Astrocyte (in vitro differentiated cells and primary cell): ENCODE measurements around the gene GSTCD. TPM values are rescaled to one million over a fixed set of nuclear protein-coding genes. Genes with fewer than 3 reads are reported as not detected.

Experiments
- DNase-seq: peaks from one replicate; pipeline ENCODE4 v3.0.0-alpha.2; 2010; ENCODE audit warnings: low read depth
- FAIRE-seq: peaks from 2 replicates; lab custom pipeline; 2011; peaks lifted over from hg19 to GRCh38; lab: Jason Lieb, UNC
- H2AFZ ChIP-seq: 2 replicates; pipeline ENCODE4 v1.6.0; 2012; ENCODE audit warnings: low read depth, low read length, inconsistent platforms
- H3K27ac ChIP-seq: 2 replicates; pipeline ENCODE4 v1.5.1; 2011; ENCODE audit warnings: low read depth, low read length, inconsistent platforms
- H3K27me3 ChIP-seq: 2 replicates; pipeline ENCODE4 v1.6.0; 2011; ENCODE audit warnings: low read length, inconsistent platforms; ENCODE audit not compliant: insufficient read depth
- H3K36me3 ChIP-seq: 2 replicates; pipeline ENCODE4 v1.5.1; 2011; ENCODE audit warnings: low read length, inconsistent platforms; ENCODE audit not compliant: insufficient read depth
- H3K4me1 ChIP-seq: 2 replicates; pipeline ENCODE4 v1.5.1; 2011; ENCODE audit warnings: low read length, inconsistent platforms; ENCODE audit not compliant: insufficient read depth
- H3K4me2 ChIP-seq: 2 replicates; pipeline ENCODE4 v1.6.0; 2012; ENCODE audit warnings: low read length, inconsistent platforms
- H3K4me3 ChIP-seq: 2 replicates; pipeline ENCODE4 v1.5.1; 2011; ENCODE audit warnings: low read depth, mild to moderate bottlenecking, low read length, inconsistent platforms; ENCODE audit not compliant: insufficient read depth
- H3K79me2 ChIP-seq: 2 replicates; pipeline ENCODE4 v1.6.0; 2012; ENCODE audit warnings: mild to moderate bottlenecking, low read length, inconsistent platforms; ENCODE audit not compliant: insufficient read depth
- H3K9ac ChIP-seq: 2 replicates; pipeline ENCODE4 v1.6.0; 2012; ENCODE audit warnings: mild to moderate bottlenecking, low read length, inconsistent platforms
- H3K9me3 ChIP-seq: 2 replicates; pipeline ENCODE4 v1.5.1; 2012; ENCODE audit warnings: low read depth, mild to moderate bottlenecking, low read length, inconsistent platforms; ENCODE audit not compliant: insufficient read depth
- H4K20me1 ChIP-seq: 2 replicates; pipeline ENCODE4 v1.6.0; 2012; ENCODE audit warnings: low read length, inconsistent platforms; ENCODE audit not compliant: insufficient read depth
- H3K27ac Mint-ChIP-seq: one replicate; pipeline ENCODE4 v1.8.0; 2021; ENCODE audit warnings: mild to moderate bottlenecking, mixed read lengths; ENCODE audit not compliant: unreplicated experiment
- H3K27me3 Mint-ChIP-seq: one replicate; pipeline ENCODE4 v1.8.0; 2021; ENCODE audit warnings: low read depth, mixed read lengths; ENCODE audit not compliant: unreplicated experiment
- H3K36me3 Mint-ChIP-seq: one replicate; pipeline ENCODE4 v1.8.0; 2021; ENCODE audit warnings: low read depth, mixed read lengths; ENCODE audit not compliant: unreplicated experiment
- H3K4me1 Mint-ChIP-seq: one replicate; pipeline ENCODE4 v1.8.0; 2021; ENCODE audit warnings: low read depth, mixed read lengths; ENCODE audit not compliant: unreplicated experiment
- H3K4me3 Mint-ChIP-seq: one replicate; pipeline ENCODE4 v1.8.0; 2021; ENCODE audit warnings: mild to moderate bottlenecking, moderate library complexity, mixed read lengths; ENCODE audit not compliant: unreplicated experiment
- H3K9me3 Mint-ChIP-seq: one replicate; pipeline ENCODE4 v1.8.0; 2021; ENCODE audit warnings: mild to moderate bottlenecking, mixed read lengths; ENCODE audit not compliant: unreplicated experiment
- EZH2 ChIP-seq: IDR thresholded peaks from 2 replicates; pipeline ENCODE4 v1.6.1; 2012; ENCODE audit warnings: mild to moderate bottlenecking, low read length, inconsistent platforms; ENCODE audit not compliant: insufficient read depth
- total RNA-seq: library from RNA; stranded (reverse); gene quantifications from 2 replicates; pipeline ENCODE4 v1.2.1, GENCODE V29; 2021
- TF ChIP-seq, protein P1 (sequence below): IDR thresholded peaks from 2 replicates; pipeline ENCODE4 v1.5.1; 2011; ENCODE audit warnings: low read depth, mild to moderate bottlenecking, inconsistent platforms, low read length, moderate library complexity; ENCODE audit not compliant: insufficient read depth

GSTCD gene
- total RNA-seq, 1 donor from 2014 or later, result 12.3 TPM

DNA sequence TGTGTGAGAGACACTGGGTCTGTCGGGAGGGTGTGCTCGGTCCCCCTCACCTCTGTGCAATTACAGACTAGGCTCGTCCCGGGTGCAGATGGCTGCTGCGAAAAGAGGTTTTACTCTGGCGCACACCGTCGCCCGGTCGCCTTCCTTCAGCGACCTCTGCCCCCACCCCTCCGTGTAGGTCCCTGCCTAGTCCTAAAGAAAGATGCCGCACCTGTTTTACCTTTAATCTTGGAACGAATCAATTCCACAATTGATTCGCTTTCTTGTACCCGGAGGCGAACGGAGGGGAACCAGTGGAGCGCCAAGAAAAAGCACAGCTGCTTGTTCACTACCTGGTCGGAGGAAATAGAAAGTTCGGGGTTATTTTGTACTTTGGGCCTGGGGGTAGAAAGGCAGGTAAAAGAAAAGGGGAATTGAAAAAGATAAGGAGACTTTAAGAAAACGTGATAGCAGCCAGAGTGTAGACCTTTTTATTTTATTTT is 187.9 kb downstream of the GSTCD start:
- no peak overlapping the region for H3K27ac Mint-ChIP-seq
- FAIRE-seq, result no peak
- peak overlapping the region; percentile 36 for H2AFZ ChIP-seq

More for the DNA sequence above, 187.9 kb downstream of the GSTCD start:
- H3K27me3 Mint-ChIP-seq, result peaks cover 77% of the 10 kb centered on the region
- peaks cover 11% of the 10 kb centered on the region for H3K4me1 ChIP-seq
- H3K36me3 ChIP-seq, result no peaks in the 10 kb centered on the region
- no peaks in the 10 kb centered on the region for H3K9me3 Mint-ChIP-seq
- H3K4me2 ChIP-seq, result peak overlapping the region; percentile 77
- no peaks in the 10 kb centered on the region for H3K9me3 ChIP-seq
- H3K9ac ChIP-seq, result no peak overlapping the region
- peak overlapping the region; percentile 74 for H3K4me3 Mint-ChIP-seq
- peak overlapping the region; percentile 31 for H3K4me3 ChIP-seq
- no peaks in the 10 kb centered on the region for H3K79me2 ChIP-seq
- H3K36me3 Mint-ChIP-seq, result no peaks in the 10 kb centered on the region
- no peak for DNase-seq
- TF ChIP-seq EZH2, result peak; percentile 67
- TF ChIP-seq, protein P1, sequence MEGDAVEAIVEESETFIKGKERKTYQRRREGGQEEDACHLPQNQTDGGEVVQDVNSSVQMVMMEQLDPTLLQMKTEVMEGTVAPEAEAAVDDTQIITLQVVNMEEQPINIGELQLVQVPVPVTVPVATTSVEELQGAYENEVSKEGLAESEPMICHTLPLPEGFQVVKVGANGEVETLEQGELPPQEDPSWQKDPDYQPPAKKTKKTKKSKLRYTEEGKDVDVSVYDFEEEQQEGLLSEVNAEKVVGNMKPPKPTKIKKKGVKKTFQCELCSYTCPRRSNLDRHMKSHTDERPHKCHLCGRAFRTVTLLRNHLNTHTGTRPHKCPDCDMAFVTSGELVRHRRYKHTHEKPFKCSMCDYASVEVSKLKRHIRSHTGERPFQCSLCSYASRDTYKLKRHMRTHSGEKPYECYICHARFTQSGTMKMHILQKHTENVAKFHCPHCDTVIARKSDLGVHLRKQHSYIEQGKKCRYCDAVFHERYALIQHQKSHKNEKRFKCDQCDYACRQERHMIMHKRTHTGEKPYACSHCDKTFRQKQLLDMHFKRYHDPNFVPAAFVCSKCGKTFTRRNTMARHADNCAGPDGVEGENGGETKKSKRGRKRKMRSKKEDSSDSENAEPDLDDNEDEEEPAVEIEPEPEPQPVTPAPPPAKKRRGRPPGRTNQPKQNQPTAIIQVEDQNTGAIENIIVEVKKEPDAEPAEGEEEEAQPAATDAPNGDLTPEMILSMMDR, result no peak
- no peak overlapping the region for H3K27ac ChIP-seq
- peaks cover 75% of the 10 kb centered on the region for H3K27me3 ChIP-seq
- no peaks in the 10 kb centered on the region for H4K20me1 ChIP-seq
- no peaks in the 10 kb centered on the region for H3K4me1 Mint-ChIP-seq

Other genes starting within 250 kb of the GSTCD start
- 47.0 and 52.3 TPM in 2 replicates for gene PPA2, start 234.7 kb upstream of the GSTCD start, total RNA-seq
- not detected in 2 replicates for gene ARHGEF38, start 156.2 kb upstream of the GSTCD start, total RNA-seq
- 21.2 and 21.9 TPM in 2 replicates for gene INTS12, start 95 bp upstream of the GSTCD start, total RNA-seq
- 2.5 and 3.1 TPM in 2 replicates for gene NPNT, start 186.7 kb downstream of the GSTCD start, total RNA-seq